ENCODE measurements around the gene FADS1.

Gene FADS1

DNA sequence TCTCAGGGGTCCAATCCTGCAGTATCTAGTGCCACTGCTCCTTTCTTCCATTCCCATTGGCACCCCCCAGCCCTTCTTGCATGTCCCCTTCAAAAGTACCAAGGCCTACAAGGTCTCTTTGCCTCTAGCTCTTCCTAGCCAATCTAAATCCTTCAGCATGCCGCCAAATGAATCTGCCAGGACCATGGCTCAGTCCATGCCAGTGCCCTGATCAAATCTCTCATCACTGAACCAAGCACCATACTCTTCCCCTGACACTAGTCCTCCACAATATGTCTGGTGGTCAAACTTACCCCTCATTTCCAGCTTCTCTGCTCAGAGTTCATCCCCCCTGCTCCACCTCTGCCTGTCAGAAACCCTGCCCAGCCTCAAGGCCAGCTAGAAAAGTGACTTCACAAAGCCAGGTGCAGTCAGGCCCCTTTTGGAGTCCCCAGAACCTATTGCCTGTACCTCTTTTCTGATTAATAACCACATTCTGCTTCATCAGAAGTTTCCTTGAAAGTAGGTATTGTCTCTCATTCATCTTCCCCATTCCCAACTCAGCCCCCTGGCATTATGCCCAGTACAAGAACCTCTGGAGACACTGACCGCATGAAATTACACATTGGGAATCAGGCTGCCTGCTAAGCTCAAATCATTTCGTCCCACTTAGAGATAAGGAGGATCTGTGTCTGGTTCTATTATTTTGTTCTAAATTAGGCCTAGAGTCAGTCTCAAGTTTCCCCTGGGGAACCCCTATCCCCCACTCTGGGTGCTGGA lies 12.7 kb downstream of the FADS1 start:
- Histone ChIP-seq H3K36me3 (ENCODE audit: control insufficient read depth, low read length) (peaks cover 96% of the 10 kb centered on the region), H3K9me2 (replicated peaks; ENCODE audit: control insufficient read depth, low read length) (no peaks in the 10 kb centered on the region), H3K27ac (ENCODE audit: low read depth, low read length) (no peak overlapping the region), H3K4me2 (ENCODE audit: low read length) (no peak overlapping the region), H4K20me1 (ENCODE audit: control insufficient read depth, insufficient read depth, low read depth, low read length) (no peaks in the 10 kb centered on the region; the same call in 1 of the 2 replicates), H3K4me3 (ENCODE audit: low read length) (no peak overlapping the region), H3K27me3 (ENCODE audit: control insufficient read depth, low read length) (no peaks in the 10 kb centered on the region), H3K4me1 (ENCODE audit: control insufficient read depth, low read length) (no peaks in the 10 kb centered on the region), H3F3A (ENCODE audit: control insufficient read depth, insufficient read depth) (peaks cover 10% of the 10 kb centered on the region), H3K9me3 (ENCODE audit: control insufficient read depth, insufficient read depth, low read length) (no peaks in the 10 kb centered on the region), H3K79me2 (ENCODE audit: control insufficient read depth, low read length) (peaks cover 39% of the 10 kb centered on the region)
- TF ChIP-seq, protein P1, sequence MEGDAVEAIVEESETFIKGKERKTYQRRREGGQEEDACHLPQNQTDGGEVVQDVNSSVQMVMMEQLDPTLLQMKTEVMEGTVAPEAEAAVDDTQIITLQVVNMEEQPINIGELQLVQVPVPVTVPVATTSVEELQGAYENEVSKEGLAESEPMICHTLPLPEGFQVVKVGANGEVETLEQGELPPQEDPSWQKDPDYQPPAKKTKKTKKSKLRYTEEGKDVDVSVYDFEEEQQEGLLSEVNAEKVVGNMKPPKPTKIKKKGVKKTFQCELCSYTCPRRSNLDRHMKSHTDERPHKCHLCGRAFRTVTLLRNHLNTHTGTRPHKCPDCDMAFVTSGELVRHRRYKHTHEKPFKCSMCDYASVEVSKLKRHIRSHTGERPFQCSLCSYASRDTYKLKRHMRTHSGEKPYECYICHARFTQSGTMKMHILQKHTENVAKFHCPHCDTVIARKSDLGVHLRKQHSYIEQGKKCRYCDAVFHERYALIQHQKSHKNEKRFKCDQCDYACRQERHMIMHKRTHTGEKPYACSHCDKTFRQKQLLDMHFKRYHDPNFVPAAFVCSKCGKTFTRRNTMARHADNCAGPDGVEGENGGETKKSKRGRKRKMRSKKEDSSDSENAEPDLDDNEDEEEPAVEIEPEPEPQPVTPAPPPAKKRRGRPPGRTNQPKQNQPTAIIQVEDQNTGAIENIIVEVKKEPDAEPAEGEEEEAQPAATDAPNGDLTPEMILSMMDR (IDR thresholded peaks at IDR 0.05; ENCODE audit: low read depth, low read length, poor library complexity, severe bottlenecking) = no peak
- TF ChIP-seq EZH2phosphoT487 (IDR thresholded peaks at IDR 0.05; ENCODE audit: borderline replicate concordance, low read length) = no peak

DNA sequence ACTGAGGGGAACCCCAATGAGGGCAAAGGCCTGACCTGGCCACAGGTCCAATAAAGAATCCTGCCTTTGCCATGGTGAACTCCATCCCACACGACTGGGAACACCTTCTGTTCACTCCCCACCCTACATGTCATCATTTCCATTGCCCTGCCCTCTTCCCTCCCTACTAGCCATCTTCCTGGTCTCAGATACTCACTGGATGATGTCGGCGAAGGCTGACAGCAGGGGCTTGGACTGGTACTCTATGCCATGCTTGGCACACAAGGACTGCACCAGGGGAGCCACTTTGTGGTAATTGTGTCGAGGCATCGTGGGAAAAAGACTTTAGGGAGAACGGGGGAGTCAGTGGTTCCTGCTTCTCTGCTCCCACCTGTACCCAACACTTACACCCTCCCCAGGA lies 14.2 kb downstream of the FADS1 start:
- Histone ChIP-seq H4K20me1 (ENCODE audit: control insufficient read depth, insufficient read depth, low read depth, low read length) (peaks cover 6% of the 10 kb centered on the region; the same call in 1 of the 2 replicates), H3F3A (ENCODE audit: control insufficient read depth, insufficient read depth) (peaks cover 13% of the 10 kb centered on the region), H3K9me3 (ENCODE audit: control insufficient read depth, insufficient read depth, low read length) (no peaks in the 10 kb centered on the region), H3K36me3 (ENCODE audit: control insufficient read depth, low read length) (peaks cover 94% of the 10 kb centered on the region), H3K27me3 (ENCODE audit: control insufficient read depth, low read length) (no peaks in the 10 kb centered on the region), H3K79me2 (ENCODE audit: control insufficient read depth, low read length) (peaks cover 54% of the 10 kb centered on the region), H3K4me3 (ENCODE audit: low read length) (no peak overlapping the region), H3K4me2 (ENCODE audit: low read length) (no peak overlapping the region), H3K27ac (ENCODE audit: low read depth, low read length) (no peak overlapping the region), H3K4me1 (ENCODE audit: control insufficient read depth, low read length) (peaks cover 10% of the 10 kb centered on the region), H3K9me2 (replicated peaks; ENCODE audit: control insufficient read depth, low read length) (no peaks in the 10 kb centered on the region)
- TF ChIP-seq, protein P1 (IDR thresholded peaks at IDR 0.05; ENCODE audit: low read depth, low read length, poor library complexity, severe bottlenecking) = no peak
- no peak for TF ChIP-seq EZH2phosphoT487 (IDR thresholded peaks at IDR 0.05; ENCODE audit: borderline replicate concordance, low read length)

DNA sequence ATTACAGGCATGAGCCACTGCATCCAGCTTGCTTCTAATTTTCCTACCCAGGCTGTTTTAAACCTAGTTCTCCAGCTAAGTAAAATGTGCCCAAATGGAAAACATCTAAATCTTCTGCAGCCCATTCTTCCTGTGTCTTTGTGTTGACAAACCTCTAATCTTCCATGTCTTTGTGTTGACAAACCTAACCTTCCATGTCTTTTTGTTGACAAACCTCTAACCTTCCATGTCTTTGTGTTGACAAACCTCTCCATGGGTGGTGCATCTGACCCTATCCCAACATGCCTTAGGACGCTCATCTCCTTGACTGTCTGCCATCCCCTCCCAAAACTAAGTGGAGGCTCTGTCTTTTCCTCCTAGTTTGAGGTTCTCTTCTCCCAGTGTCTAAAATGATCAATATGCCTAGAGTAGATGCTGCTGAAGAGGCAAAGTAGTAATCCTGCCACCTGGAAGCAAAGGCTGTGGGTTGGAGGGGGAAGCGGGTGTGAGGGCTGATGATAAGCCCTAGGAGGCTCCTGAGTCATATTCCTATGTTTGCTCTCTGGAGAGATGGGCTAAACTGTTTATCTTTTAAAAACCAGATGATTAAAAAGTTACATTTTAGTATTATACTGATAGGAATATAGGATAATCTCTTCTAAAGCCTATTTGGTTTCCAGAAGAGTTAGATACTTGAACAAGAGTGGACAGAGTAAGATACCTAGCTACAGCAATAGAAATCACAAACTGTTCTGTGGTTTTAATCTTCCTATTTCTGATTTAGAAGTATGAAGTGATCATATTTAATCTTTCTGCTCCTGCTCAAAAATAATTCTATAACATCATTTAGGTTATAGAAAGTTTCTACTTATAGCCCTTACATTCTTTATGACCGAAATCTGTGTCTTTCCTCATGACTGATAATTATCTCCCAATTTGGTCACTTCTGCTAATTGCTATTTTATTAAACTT lies 16.2 kb downstream of the FADS1 start:
- no peak overlapping the region for H3K4me3 ChIP-seq (ENCODE audit: low read length)
- H3K36me3 ChIP-seq (ENCODE audit: control insufficient read depth, low read length) = peaks cover 97% of the 10 kb centered on the region

More for the DNA sequence above, 16.2 kb downstream of the FADS1 start:
- Histone ChIP-seq H3K4me1 (ENCODE audit: control insufficient read depth, low read length) (peaks cover 22% of the 10 kb centered on the region), H3K27ac (ENCODE audit: low read depth, low read length) (no peak overlapping the region), H4K20me1 (ENCODE audit: control insufficient read depth, insufficient read depth, low read depth, low read length) (peaks cover 13% of the 10 kb centered on the region), H3F3A (ENCODE audit: control insufficient read depth, insufficient read depth) (peaks cover 21% of the 10 kb centered on the region), H3K27me3 (ENCODE audit: control insufficient read depth, low read length) (no peaks in the 10 kb centered on the region), H3K9me2 (replicated peaks; ENCODE audit: control insufficient read depth, low read length) (no peaks in the 10 kb centered on the region), H3K4me2 (ENCODE audit: low read length) (no peak overlapping the region), H3K9me3 (ENCODE audit: control insufficient read depth, insufficient read depth, low read length) (no peaks in the 10 kb centered on the region), H3K79me2 (ENCODE audit: control insufficient read depth, low read length) (peaks cover 74% of the 10 kb centered on the region)
- no peak for TF ChIP-seq EZH2phosphoT487 (IDR thresholded peaks at IDR 0.05; ENCODE audit: borderline replicate concordance, low read length)
- TF ChIP-seq, protein P1 (IDR thresholded peaks at IDR 0.05; ENCODE audit: low read depth, low read length, poor library complexity, severe bottlenecking) = no peak
